Measurements from ENCODE around the gene P2RY13. TPM values are rescaled to one million over a fixed set of nuclear protein-coding genes. Genes with fewer than 3 reads are reported as not detected.

Gene P2RY13
- total and polyA plus RNA-seq, 10 of the 15 experiments (the other 5 are each of a cell fraction or from before 2014, with no cell fraction given) = not detected

DNA sequence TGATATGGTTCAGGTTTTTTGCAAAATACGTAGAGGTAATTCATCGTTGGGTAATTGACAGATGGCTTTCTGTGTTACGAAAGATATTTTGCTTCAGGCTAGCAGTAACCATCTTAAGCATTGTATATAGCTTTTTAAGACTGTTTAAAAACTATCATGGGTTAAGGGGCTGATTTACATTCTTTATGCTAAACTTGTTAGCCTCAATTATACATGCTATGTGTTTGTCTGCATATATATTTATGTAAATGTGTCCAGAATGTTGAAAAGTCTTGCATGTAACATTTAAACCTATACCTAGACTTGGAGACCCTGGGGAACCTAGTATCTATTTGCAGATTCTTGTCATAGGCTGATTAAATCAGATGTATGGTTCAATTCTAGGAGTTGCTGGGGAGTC, 39.9 kb downstream of the P2RY13 start (continued):
- no peak for TF ChIP-seq RELB (IDR thresholded peaks at IDR 0.05; ENCODE audit: low read depth)
- no peak for TF ChIP-seq CEBPB (IDR thresholded peaks at IDR 0.05; ENCODE audit: borderline replicate concordance in 1 of 2, low read depth in 2 of 2, low read length in 2 of 2)
- TF ChIP-seq SIN3A (IDR thresholded peaks at IDR 0.05; ENCODE audit: low read depth, low read length) = no peak
- TF ChIP-seq BMI1 (IDR thresholded peaks at IDR 0.05; ENCODE audit: borderline replicate concordance) = no peak
- no peak for TF ChIP-seq E2F4 (IDR thresholded peaks at IDR 0.05; ENCODE audit: low read depth, low read length)

DNA sequence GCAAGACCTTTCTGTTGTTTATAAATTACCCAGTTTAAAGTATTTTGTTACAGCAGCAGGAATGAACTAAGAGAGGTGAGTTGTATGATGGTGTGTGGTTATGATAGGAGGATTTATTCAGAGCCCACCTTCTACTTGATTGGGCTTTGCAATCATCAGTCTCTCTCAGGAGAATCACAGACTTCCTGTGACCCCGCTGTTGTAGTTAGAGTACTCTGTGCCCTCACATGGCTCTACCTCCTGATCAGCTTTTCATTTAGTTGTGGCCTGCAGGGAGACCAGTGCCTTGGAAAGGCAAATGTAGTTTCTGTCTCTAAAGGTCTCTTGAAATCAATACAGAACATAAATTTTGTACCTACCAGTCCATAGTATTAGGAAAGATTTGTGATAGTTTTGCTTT, 43.4 kb downstream of the P2RY13 start:
- BruUV-seq (replicated peaks) = no TSS peak
- FAIRE-seq = no peak

More for the DNA sequence above, 43.4 kb downstream of the P2RY13 start:
- Histone ChIP-seq H3K36me3 (ENCODE audit: control insufficient read depth in 2 of 2, insufficient read depth in 2 of 2, low read length in 1 of 2) (no peaks in the 10 kb centered on the region), H3K27me3 (replicated peaks in 1 of 2; ENCODE audit: control insufficient read depth in 2 of 2, insufficient read depth in 2 of 2, low read length in 1 of 2) (no peaks in the 10 kb centered on the region), H3K27ac (ENCODE audit: control insufficient read depth, insufficient read depth) (no peak overlapping the region), H3K4me1 (ENCODE audit: control insufficient read depth, insufficient read depth, low read length) (no peaks in the 10 kb centered on the region), H3K79me2 (ENCODE audit: control insufficient read depth, insufficient read depth, low read length) (no peaks in the 10 kb centered on the region), H3K9ac (ENCODE audit: control insufficient read depth, insufficient read depth, low read length) (no peak overlapping the region), H3K9me3 (replicated peaks; ENCODE audit: control insufficient read depth, insufficient read depth, low read length) (no peaks in the 10 kb centered on the region), H3K4me3 (no peak overlapping the region), H3K4me2 (ENCODE audit: control insufficient read depth, insufficient read depth) (no peak overlapping the region), H4K20me1 (ENCODE audit: control insufficient read depth, insufficient read depth) (no peaks in the 10 kb centered on the region), H2AFZ (ENCODE audit: control insufficient read depth, low read depth, low read length) (no peak overlapping the region)
- ChIA-PET POLR2A (no interaction called here), SMC1A (ENCODE audit: uncharacterized antibody, unreplicated experiment) (interaction anchor here (0.7 to 3.6 kb wide), 3 partner anchors 58 to 118 kb away, joined by 4 to 17 read pairs (median 17); no protein-coding TSS in a partner anchor), CTCF (interaction anchor here (1.0 to 4.4 kb wide), 4 partner anchors 55 to 119 kb away, joined by 3 to 37 read pairs (median 9); no protein-coding TSS in a partner anchor), RAD21 (ENCODE audit: unreplicated experiment) (interaction anchor here (0.9 to 1.3 kb wide), 3 partner anchors 56 to 552 kb away, joined by 3 to 9 read pairs (median 3); no protein-coding TSS in a partner anchor)
- ATAC-seq (no peak), DNase-seq (ENCODE audit: low read depth, low spot score) (no peak)
- intact Hi-C loops (cut with micrococcal nuclease; ENCODE audit: unreplicated experiment) (no loop called here), in situ Hi-C loops (cut with MboI) (no loop called here)
- TF ChIP-seq TCF7 (IDR thresholded peaks at IDR 0.05; ENCODE audit: borderline replicate concordance) (no peak), KAT2A (conservative IDR thresholded peaks at IDR 0.05; ENCODE audit: control insufficient read depth, low read depth, low read length) (no peak)
- WGBS (ENCODE audit: insufficient coverage, insufficient replicate concordance, low lambda C conversion rate, missing lambda C conversion rate) = 29% methylated on average over 1 of the region's 1 CpG
